T-helper 22 cell (primary cell): ENCODE data around the gene ENC1.
"Not testable (repeated sequence)": the region's sequence is repeated elsewhere in the genome, so short reads cannot be mapped to it uniquely, and the experiment has no call there.

Experiments
- DNase-seq: peaks from one replicate; pipeline ENCODE4 v3.0.0-alpha.2; 2020; ENCODE audit warnings: low read depth

The ENC1 gene, protein sequence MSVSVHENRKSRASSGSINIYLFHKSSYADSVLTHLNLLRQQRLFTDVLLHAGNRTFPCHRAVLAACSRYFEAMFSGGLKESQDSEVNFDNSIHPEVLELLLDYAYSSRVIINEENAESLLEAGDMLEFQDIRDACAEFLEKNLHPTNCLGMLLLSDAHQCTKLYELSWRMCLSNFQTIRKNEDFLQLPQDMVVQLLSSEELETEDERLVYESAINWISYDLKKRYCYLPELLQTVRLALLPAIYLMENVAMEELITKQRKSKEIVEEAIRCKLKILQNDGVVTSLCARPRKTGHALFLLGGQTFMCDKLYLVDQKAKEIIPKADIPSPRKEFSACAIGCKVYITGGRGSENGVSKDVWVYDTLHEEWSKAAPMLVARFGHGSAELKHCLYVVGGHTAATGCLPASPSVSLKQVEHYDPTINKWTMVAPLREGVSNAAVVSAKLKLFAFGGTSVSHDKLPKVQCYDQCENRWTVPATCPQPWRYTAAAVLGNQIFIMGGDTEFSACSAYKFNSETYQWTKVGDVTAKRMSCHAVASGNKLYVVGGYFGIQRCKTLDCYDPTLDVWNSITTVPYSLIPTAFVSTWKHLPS

DNA sequence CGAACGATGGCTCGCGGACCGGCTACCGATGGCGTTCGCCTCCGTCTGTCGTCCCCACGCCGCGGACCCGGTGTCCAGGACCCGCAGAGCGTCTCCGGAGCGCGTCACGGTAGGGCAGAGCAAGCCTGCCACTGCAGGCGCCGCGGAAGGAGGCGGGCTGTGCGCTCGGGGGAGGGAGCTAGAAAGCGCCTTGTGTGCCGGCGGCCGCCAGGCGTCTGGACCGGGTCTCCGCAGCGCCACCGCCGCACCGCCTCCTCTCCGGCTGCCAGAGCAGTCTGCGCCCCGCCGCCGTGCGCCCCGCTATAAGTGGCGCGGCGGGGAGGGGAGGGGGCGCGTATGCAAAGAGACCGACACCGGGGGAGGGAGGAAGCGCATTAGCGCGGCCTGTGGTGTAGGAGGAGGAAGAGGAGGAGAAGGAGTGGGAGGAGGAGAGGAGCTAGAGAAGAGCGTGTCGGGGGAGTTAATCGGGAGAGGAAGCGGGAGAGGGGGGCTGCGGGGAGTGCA lies at the start of gene ENC1:
TSS of gene ENC1 (minus strand) at position 279 of the 504 bp plus-strand sequence. CDS start 4,243 bp downstream, outside the sequence.
- DNase-seq = peak; percentile 32

DNA sequence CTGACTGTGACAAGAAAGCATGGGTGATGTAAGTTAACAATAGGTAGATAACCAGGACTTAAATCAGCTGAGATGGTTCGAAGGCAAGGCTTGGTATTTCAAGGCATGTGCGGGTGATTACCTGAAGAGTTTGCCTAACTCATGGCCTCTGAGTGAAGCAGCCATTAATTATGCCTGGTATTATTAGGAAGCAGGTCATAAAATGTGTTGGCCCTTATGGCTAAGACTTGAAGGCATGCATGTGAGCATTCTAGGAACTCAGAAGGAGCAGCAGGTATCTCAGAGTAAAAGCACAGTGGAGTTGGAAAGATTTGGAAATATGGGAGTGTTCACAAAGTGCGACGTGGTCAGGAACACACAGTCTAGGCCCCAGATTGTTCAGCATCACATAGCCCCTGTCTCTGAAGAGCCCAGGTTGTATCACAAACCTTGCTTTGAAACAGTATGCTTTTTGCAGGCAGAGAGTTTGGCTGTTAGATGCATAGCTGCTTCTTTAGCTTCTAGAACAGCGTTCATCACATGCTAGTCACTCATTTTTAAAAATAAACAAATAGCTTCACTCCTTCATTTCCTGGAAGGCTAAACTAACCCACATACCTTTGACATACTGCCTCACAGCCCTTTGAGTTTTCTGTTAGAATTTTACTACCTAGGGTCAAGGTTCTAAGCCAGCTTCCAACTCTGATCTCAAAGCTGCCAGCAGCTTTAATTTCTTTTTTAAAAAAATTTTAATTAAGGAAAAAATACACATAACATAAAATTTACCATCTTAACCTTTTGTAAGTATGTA lies 46.6 kb upstream of the ENC1 start:
- no peak for DNase-seq

DNA sequence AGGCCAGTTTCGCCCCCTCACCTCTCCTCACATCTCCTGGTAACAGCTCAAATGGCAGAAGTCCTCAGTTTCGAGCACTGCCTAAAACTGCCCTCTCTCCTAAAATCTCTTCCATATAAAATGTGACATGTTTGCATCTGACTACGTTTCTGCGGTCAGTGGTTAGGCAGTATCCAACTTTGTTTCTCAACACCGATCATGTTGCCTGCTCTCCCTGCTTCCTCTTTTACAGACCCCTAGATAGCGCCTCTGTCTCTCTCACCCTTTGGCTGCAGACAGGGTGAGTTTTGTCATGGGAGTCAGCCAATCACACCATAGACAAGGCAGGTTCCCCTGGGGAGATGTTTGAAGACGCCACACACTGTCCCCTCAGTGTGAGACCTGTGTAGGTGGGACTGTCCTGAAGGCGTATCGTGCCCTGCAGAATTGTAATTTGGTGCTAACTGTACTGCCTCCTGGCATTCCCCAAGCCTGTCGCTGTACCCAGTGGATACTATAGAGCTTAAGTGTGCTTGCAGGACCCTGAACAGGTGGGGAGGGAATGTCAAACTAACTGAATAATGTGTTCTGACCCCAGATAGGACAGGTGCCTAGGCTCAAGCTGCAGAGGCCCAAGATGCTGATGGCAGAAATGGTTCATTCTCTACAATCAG lies 45.6 kb upstream of the ENC1 start:
- DNase-seq = no peak

DNA sequence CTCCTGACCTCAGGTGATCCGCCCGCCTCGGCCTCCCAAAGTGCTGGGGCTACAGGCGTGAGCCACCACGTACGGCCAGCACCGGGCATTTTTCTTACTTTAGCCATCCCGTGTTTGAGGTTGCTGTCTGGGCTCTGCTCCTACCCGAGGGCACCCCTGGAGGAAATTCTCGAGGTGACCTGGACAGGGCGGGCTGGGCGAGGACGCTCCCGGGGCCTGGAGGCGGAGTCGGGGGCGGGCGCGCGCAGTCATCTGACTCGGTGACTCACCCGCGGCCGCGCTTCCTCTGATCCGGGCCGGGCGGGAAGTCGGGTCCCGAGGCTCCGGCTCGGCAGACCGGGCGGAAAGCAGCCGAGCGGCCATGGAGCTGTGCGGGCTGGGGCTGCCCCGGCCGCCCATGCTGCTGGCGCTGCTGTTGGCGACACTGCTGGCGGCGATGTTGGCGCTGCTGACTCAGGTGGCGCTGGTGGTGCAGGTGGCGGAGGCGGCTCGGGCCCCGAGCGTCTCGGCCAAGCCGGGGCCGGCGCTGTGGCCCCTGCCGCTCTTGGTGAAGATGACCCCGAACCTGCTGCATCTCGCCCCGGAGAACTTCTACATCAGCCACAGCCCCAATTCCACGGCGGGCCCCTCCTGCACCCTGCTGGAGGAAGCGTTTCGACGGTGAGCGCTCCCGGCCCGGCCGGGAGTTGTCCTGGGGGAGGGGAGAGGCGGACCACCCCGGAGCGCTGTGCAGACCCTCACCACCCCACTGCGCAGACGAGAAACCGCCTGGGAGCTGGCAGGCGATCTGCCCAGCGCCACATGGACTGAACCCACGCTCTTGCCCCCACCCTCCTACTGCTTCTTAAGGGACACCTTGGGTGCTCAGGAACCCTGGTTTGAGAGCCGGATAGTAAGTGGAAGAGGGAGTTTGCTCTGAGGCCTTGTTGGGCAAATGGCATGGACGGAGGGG lies 44.6 kb upstream of the ENC1 start, which contains the start of gene HEXB:
TSS of gene HEXB (plus strand) at position 334 of the 952 bp plus-strand sequence. CDS start at position 362, 28 bp downstream.
- DNase-seq = peak; percentile 68

DNA sequence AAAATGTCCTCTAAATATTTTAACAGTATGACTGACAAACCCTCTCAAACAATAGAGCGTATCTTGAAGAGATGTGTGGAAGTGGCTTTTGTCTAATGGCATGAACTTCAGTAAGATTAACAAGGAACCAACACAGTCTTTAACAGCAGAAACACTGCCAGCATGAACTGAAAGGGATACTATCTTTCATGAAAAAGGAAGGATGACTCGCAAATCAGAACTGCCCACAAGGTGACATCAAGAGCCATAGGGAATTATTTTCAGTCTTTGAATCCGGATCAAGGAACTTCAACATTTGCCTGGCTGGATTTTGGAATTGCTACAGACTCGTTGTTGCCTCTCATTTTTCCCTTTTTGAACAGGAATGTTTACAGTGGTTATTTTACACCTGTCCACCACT lies 39.4 kb upstream of the ENC1 start:
- DNase-seq = no peak

DNA sequence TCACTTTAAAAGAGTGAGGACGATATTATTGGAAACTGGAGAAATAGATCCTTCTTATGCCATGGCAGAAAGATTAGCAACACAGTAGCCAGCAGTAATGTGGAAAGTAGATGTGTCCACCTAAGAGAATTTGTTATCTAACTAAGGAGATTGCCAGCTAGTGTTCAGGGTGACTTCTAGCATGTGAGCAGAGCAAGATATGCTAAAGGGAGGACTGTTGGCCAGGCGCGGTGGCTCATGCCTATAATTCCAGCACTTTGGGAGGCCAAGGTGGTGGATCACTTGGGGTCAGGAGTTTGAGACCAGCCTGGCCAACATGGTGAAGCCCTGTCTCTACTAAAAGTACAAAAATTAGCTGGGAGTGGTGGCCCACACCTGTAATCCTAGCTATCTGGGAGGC lies 38.8 kb upstream of the ENC1 start:
- DNase-seq = not testable (repeated sequence)

DNA sequence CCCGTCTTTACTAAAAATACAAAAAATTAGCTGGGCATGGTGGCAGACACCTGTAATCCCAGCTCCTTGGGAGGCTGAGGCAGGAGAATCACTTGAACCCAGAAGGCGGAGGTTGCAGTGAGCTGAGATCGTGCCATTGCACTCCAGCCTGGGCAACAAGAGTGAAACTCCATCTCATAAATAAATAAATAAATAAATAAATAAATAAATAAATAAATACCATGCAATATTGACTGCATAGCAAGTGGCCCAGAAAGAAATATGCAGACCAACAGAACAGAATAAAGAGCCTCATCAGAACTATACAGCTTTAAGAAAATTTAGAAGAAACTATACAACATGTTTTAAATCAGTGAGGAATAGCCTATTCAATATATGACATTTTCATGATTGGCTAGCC lies 37.6 kb upstream of the ENC1 start:
- not testable (repeated sequence) for DNase-seq

DNA sequence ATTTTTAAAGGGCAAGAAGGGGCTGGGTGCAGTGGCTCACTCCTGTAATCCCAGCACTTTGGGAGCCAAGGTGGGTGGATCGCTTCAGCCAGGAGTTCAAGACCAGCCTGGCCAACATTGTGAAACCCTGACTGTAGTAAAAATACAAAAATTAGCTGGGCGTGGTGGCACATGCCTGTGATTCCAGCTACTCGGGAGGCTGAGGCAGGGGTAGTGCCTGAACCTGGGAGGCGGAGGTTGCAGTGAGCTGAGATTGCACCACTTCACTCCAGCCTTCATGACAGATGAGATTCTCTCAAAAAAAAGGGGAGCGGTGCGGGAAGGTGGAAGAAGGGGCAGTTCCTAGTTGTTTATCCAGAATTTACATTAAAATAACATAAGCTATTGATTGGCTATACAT lies 35.9 kb upstream of the ENC1 start:
- DNase-seq = not testable (repeated sequence)

DNA sequence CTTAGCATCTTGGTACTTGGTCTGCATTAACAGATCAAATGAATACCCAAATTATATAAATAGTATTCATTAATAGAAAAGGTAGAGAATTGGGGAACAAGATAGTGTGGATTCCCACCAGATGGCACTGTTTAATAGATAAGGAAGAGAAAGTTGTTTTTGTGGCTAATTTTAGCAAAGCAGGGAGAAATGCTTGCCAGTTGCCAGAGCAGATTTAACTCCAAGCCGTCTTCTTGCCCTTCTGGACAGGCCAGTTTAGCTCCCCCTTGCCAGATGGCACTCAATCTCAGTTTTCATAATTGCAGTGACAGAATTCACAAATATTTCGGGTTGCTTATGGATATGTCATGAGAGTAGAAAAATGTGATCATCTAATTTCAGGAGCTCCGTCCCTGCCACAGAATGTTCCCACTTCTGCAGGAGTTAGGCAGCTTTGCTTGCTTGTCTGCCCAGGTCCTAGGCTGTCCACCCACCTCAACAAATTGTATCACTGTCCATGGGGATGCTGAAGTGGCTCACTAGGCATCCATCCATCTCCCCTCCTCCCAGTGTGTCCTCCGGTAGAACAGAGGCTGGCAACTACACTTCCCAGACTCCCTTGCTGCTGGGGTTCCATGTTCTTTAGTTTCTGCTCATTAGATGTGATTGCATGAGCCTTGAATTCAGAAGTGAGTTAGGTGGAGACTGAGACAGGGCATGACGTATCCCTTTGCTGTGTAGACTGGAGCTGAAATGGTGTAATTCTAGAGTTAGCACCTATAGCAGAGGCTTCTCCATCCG lies 32.7 kb upstream of the ENC1 start:
- DNase-seq = no peak

DNA sequence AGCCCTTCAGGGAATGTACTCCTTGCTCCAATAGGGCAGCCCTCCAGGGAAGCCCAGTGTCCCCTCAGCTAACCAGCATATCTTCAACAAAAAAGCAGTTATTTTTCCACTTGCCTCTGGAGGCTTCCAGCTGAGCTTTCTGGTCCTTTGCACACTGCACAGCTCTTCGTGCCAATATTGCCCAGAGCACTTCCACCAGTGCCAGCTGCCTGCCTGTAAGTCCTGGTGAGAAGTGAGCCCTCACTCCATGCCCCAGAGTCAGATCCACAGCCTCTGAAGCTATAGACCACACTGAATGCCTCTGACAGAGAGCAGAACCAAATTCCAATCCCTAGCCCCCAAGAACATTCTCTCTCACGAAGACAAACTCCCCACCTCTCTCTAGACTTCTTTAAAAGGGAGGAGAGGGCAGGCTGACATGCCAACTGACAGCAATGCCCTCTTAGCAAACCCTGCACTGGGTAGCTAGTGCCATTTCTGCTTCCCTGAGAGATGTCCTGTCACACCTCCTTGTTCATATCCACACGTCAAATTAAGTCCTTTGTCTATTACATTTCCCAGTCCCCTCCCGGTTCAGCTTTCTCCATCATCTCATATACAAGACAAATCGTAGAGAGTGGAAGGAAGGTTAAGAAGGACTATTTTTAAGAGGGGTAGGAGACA lies 31.8 kb upstream of the ENC1 start:
- DNase-seq = no peak

DNA sequence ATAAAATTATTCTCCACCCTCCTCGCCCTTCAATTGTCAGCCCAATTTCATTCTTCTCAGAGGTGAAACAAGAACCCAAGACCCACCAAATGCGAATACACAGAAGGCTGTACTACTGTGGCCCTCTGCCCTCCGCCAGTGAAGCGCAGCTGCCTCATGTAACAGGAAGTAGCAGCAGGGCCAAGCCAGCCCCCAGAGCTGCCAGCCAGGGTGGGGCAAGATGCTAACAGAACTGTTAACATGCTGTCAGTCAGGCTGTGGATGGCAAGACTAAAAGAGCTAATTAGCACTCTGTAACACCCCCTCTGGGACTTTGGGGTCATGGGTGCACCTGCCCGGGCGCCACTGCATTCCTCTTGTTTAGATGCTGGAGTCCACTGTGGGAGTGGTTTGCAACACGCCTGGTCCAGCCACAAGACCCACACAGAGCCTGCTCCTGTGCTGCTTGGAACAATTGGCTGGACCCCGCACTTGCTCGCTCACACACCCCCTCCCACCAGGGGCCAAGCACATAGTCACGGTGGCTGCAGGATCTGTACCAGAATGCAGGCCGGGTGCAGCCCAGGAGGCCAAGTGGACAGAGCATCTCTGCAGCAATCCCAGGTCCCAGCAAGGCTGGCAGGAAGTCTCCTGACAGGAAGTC lies 30.0 kb upstream of the ENC1 start:
- no peak for DNase-seq

DNA sequence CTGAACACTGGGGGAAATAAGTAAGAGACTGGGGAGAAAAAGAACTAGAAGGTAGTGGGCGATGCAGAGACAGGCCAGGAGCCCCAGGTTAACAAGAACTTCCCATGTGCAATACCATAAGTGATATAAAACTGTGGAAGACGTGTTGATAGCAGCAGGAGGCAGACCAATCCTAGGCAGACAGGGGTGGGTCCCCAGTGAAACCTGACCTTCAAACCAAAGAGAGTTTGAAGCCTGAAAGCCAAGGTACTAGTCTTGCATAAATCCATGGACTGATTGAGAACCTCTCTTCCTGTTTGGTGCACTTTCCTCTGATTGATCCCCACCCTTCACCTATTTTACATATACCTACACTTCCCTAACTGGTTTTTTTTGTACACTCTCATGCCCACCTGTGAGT lies 29.3 kb upstream of the ENC1 start:
- no peak for DNase-seq

DNA sequence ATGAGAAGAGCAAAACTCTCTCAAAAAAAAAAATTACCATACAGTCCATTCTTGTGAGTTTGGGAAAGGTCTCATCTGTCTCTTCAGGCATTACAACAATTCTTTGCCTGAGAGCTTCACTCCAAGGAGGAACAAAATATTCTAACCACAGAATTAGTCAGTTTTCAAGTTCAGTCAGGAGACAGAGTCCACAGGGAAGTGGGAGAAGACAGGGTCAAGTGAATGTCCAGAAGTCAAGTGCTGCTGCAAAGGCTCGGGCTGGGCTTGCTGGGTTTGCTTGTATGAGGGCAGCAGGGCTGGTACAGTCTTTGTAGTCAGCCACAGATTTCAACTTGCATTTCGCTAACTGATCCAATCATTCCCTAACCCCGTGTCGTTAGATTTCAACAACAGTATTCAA lies 26.9 kb upstream of the ENC1 start:
- DNase-seq = no peak

DNA sequence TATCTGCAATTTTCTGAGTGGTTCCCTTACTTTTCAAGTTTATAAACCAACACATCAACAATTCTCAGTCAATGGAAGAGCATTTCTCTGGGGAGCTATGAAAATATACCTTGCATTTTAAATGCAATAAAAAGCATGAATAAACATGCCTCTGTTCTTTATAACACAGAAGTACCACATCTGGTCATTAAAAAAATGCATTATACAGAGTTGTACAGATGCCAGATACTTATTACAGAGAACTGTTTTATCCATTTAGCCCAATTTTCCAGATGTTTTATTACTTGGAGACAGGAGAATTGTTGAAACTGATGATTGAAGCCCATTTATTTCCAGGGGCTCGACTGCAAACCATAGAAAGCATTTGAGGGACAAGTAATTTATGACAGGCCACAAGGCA lies 25.3 kb upstream of the ENC1 start:
- DNase-seq = no peak

DNA sequence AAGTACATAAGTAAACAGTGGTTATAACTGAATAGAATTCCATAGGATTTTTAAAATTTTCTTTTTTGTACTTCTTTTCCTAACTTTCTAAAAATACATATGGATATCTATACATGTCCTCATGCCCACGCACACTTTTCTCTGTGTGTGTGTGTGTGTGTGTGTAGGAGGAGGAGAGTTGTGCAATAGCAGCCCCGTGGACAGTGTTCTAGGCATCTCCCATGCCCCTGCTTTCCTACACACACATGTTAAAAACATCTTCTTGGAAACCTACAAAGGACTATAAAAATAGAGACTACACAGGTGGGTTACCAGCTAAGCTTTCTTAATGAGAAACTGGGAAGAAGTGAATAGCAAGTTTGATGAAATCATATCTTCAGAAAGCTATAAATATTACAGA lies 24.7 kb upstream of the ENC1 start:
- DNase-seq = no peak

DNA sequence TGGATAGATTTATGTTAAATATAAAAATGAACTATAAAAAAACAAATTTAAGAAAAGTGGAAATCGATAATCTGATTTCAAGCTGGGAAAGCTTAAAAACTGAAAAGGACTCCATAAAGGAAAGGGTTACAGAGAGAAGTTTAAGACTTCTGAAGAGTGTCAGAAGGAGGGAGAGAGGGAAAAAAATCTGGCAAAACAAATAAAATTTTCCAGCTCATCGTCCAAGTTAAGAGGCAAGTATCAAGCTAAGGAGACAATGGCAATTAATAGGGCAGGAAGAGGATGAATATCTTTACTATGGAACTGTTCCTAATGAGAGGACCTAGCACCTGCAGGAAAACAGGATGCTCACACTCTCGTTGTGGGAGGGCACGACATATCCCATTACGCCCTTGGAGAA lies 24.0 kb upstream of the ENC1 start:
- no peak for DNase-seq

DNA sequence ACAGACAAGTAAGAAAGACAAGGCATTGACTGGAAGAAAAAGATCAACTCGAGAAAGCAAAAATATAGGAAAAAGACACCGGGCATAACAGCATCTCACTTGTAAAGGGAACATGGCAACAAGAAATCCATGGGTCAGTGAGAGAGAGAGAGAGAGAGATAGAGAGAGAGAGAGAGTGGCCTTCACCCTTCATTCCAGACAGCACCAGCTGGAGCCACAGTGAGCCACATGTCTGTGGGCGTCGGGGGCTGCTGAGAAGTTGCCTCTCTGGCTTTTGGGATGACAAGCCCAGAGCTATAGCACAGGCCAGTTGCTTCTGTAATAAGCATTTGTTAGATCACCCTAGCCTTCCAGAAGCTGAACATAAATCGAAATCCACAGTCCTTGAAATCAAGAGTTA lies 20.3 kb upstream of the ENC1 start:
- DNase-seq = no peak

DNA sequence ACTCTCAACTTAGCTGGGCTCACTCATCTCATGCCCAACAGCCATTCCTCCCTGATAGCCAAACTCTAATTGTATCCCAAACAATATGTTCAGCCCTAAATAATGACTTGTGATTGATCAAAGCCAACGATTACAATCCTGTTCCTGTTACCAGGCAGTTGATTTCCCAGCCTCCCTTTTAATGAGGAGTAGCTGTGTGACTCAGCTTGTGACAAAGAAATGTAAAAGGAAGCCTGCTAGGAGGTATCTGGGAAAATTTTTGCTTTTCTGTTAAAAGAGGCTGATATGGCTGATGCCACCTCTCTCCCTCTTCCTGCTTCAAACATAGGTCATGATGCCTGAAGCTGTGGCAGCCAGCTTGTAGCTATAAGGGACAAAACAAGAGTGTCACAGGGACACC lies 19.6 kb upstream of the ENC1 start:
- no peak for DNase-seq

DNA sequence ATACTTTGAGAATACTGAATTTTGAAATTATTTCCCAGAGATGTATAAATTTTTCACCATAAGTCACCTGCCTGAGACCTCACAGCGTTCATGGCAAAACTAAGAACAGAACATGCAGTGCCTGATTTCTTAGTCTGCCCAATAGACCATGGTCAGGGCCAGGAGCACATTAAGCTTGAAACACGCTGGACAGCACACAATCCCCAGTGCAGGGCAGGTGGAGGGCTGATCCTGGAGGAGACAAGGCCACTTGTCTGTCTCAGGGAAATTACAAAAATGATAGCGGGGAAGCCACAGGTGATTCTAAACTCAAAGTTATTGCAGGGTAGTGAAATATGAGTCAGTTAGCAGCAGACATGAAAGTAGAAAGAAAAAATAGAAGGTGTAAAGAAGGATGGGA lies 18.6 kb upstream of the ENC1 start:
- DNase-seq = no peak
